NCI-H82 treated with DMSO at 0.1 percent for 48 hours (cell line): ENCODE data around the gene PRELID2.
"Not testable (repeated sequence)": the region's sequence is repeated elsewhere in the genome, so short reads cannot be mapped to it uniquely, and the experiment has no call there.

Source experiments
- DNase-seq: peaks from one replicate; lab custom pipeline; 2025; ENCODE audit not compliant: unreplicated experiment; lab: John Stamatoyannopoulos, UW

The PRELID2 gene

GRCh38 chr5:145834917-145835847 is at the start of gene PRELID2:
Gene PRELID2 (minus strand): TSS chr5:145835342. CDS start chr5:145835251, 91 bp downstream.
- peak; percentile 76 for DNase-seq

GRCh38 chr5:145874765-145875164 is 39.6 kb upstream of the PRELID2 start:
- no peak for DNase-seq

- DNase-seq, result no peak
These were observed 37.8 kb upstream of the PRELID2 start, which contains the start of gene GRXCR2 for GRCh38 chr5:145872914-145873313. Gene GRXCR2 (minus strand): TSS chr5:145873014. CDS start chr5:145872968, 46 bp downstream.

- DNase-seq, result peak; percentile 75
These were observed 37.3 kb upstream of the PRELID2 start for GRCh38 chr5:145872486-145872885.

GRCh38 chr5:145869753-145870152 is 34.6 kb upstream of the PRELID2 start:
- no peak for DNase-seq

GRCh38 chr5:145867806-145868205 is 32.7 kb upstream of the PRELID2 start:
- no peak for DNase-seq

- not testable (repeated sequence) for DNase-seq
These were observed 29.3 kb upstream of the PRELID2 start for GRCh38 chr5:145864432-145864831.

- DNase-seq, result no peak
These were observed 27.9 kb upstream of the PRELID2 start for GRCh38 chr5:145863003-145863402.

GRCh38 chr5:145859897-145860296 is 24.8 kb upstream of the PRELID2 start:
- DNase-seq, result peak; percentile 25

GRCh38 chr5:145859453-145859852 is 24.3 kb upstream of the PRELID2 start:
- no peak for DNase-seq

- DNase-seq, result no peak
These were observed 23.8 kb upstream of the PRELID2 start for GRCh38 chr5:145858959-145859358.

- DNase-seq, result no peak
These were observed 21.2 kb upstream of the PRELID2 start for GRCh38 chr5:145856285-145856818.

GRCh38 chr5:145855763-145856267 is 20.7 kb upstream of the PRELID2 start:
- no peak for DNase-seq

- DNase-seq, result no peak
These were observed 19.6 kb upstream of the PRELID2 start for GRCh38 chr5:145854651-145855258.

GRCh38 chr5:145853781-145854376 is 18.7 kb upstream of the PRELID2 start:
- DNase-seq, result no peak

- DNase-seq, result no peak
These were observed 17.8 kb upstream of the PRELID2 start for GRCh38 chr5:145852990-145853389.

- DNase-seq, result no peak
These were observed 13.7 kb upstream of the PRELID2 start for GRCh38 chr5:145848854-145849253.

GRCh38 chr5:145847499-145848497 is 12.7 kb upstream of the PRELID2 start:
- DNase-seq, result no peak

- no peak for DNase-seq
These were observed 10.9 kb upstream of the PRELID2 start for GRCh38 chr5:145846081-145846480.

- no peak for DNase-seq
These were observed 6.2 kb upstream of the PRELID2 start for GRCh38 chr5:145841299-145841698.
